Immature natural killer cell (primary cell): Measurements from ENCODE around the gene EVC2. TPM values are rescaled to one million over a fixed set of nuclear protein-coding genes. Genes with fewer than 3 reads are reported as not detected.

ENCODE experiments used
- DNase-seq, 3 donors: peaks; one replicate each; pipeline ENCODE4 v3.0.0; 2022; ENCODE audit warnings: mixed read lengths in 1 of 3
- H3K27ac Mint-ChIP-seq, 6 donors: one replicate each; pipeline ENCODE4 v1.8.0; 2020; ENCODE audit warnings: mixed read lengths in 6 of 6, mild to moderate bottlenecking in 5 of 6, inconsistent platforms in 4 of 6, moderate library complexity in 3 of 6
- H3K27me3 Mint-ChIP-seq, 3 donors: one replicate each; pipeline ENCODE4 v1.8.0; 2020 to 2021; ENCODE audit warnings: low read depth in 3 of 3, mild to moderate bottlenecking in 3 of 3, mixed read lengths in 3 of 3, moderate library complexity in 3 of 3, inconsistent platforms in 1 of 3
- H3K36me3 Mint-ChIP-seq, 3 donors: one replicate each; pipeline ENCODE4 v1.8.0; 2020; ENCODE audit warnings: mixed read lengths in 3 of 3, inconsistent platforms in 2 of 3, mild to moderate bottlenecking in 2 of 3
- H3K4me1 Mint-ChIP-seq, 2 donors: one replicate each; pipeline ENCODE4 v1.8.0; 2020; ENCODE audit warnings: inconsistent platforms in 2 of 2, mild to moderate bottlenecking in 2 of 2, mixed read lengths in 2 of 2, moderate library complexity in 1 of 2
- H3K4me3 Mint-ChIP-seq, 5 donors: one replicate each; pipeline ENCODE4 v1.8.0; 2020; ENCODE audit warnings: mild to moderate bottlenecking in 5 of 5, mixed read lengths in 5 of 5, inconsistent platforms in 3 of 5, moderate library complexity in 3 of 5
- H3K9me3 Mint-ChIP-seq, 6 donors: one replicate each; pipeline ENCODE4 v1.8.0; 2020; ENCODE audit warnings: mild to moderate bottlenecking in 6 of 6, mixed read lengths in 6 of 6, inconsistent platforms in 4 of 6, moderate library complexity in 3 of 6
- polyA plus RNA-seq, 3 donors: library from polyadenylated mRNA; unstranded; fragments of 300-500 nt; fragmentation: Illumina TruSeq; gene quantifications; one replicate each; pipeline ENCODE4 v1.2.3, GENCODE V29; 2021

Gene EVC2
- polyA plus RNA-seq, 3 donors from 2014 or later = not detected

- H3K9me3 Mint-ChIP-seq = peaks cover 0 to 2% (median 0%) of the 10 kb centered on the region in 6 donors
Measured at GRCh38 chr4:5696341-5696740, 12.0 kb downstream of the EVC2 start.

GRCh38 chr4:5693871-5694270 is 14.5 kb downstream of the EVC2 start:
- Mint-ChIP-seq H3K27ac (no peak overlapping the region), H3K36me3 (no peaks in the 10 kb centered on the region), H3K27me3 (peaks cover under 1 to 6% (median 1%) of the 10 kb centered on the region in 3 donors), H3K4me3 (no peak overlapping the region), H3K4me1 (no peaks in the 10 kb centered on the region), H3K9me3 (no peaks in the 10 kb centered on the region)
- no peak for DNase-seq

More at GRCh38 chr4:5696341-5696740, 12.0 kb downstream of the EVC2 start:
- no peak overlapping the region for H3K4me3 Mint-ChIP-seq
- no peaks in the 10 kb centered on the region for H3K36me3 Mint-ChIP-seq
- peaks cover 1 to 6% (median 1%) of the 10 kb centered on the region in 3 donors for H3K27me3 Mint-ChIP-seq
- no peak for DNase-seq
- no peaks in the 10 kb centered on the region for H3K4me1 Mint-ChIP-seq
- H3K27ac Mint-ChIP-seq = no peak overlapping the region

- Mint-ChIP-seq H3K4me3 (no peak overlapping the region), H3K36me3 (no peaks in the 10 kb centered on the region), H3K27me3 (peaks cover 1 to 2% (median 1%) of the 10 kb centered on the region in 3 donors), H3K27ac (no peak overlapping the region), H3K9me3 (no peaks in the 10 kb centered on the region), H3K4me1 (no peaks in the 10 kb centered on the region)
- no peak for DNase-seq
Measured at GRCh38 chr4:5691491-5692132, 16.7 kb downstream of the EVC2 start.

- Mint-ChIP-seq H3K4me3 (no peak overlapping the region), H3K27ac (no peak overlapping the region), H3K9me3 (no peaks in the 10 kb centered on the region), H3K27me3 (peaks cover 0 to 2% (median 1%) of the 10 kb centered on the region in 3 donors), H3K4me1 (no peaks in the 10 kb centered on the region), H3K36me3 (no peaks in the 10 kb centered on the region)
- no peak for DNase-seq
Measured at GRCh38 chr4:5689065-5689464, 19.3 kb downstream of the EVC2 start.

GRCh38 chr4:5686338-5686737 is 22.0 kb downstream of the EVC2 start:
- no peaks in the 10 kb centered on the region for H3K4me1 Mint-ChIP-seq
- no peaks in the 10 kb centered on the region for H3K36me3 Mint-ChIP-seq
- no peak for DNase-seq
- H3K9me3 Mint-ChIP-seq = no peaks in the 10 kb centered on the region
- no peak overlapping the region for H3K4me3 Mint-ChIP-seq
- peaks cover 0 to 1% (median 0%) of the 10 kb centered on the region in 3 donors for H3K27me3 Mint-ChIP-seq
- no peak overlapping the region for H3K27ac Mint-ChIP-seq

- Mint-ChIP-seq H3K9me3 (no peaks in the 10 kb centered on the region), H3K27me3 (peaks cover 0 to 1% (median 0%) of the 10 kb centered on the region in 3 donors), H3K4me1 (no peaks in the 10 kb centered on the region), H3K36me3 (no peaks in the 10 kb centered on the region), H3K4me3 (no peak overlapping the region), H3K27ac (no peak overlapping the region)
- no peak for DNase-seq
Measured at GRCh38 chr4:5685296-5685695, 23.1 kb downstream of the EVC2 start.

- H3K4me1 Mint-ChIP-seq = no peaks in the 10 kb centered on the region
- peaks cover 0 to 3% (median 1%) of the 10 kb centered on the region in 3 donors for H3K27me3 Mint-ChIP-seq
- H3K4me3 Mint-ChIP-seq = no peak overlapping the region
- H3K36me3 Mint-ChIP-seq = no peaks in the 10 kb centered on the region
- no peak overlapping the region for H3K27ac Mint-ChIP-seq
- no peak for DNase-seq
- no peaks in the 10 kb centered on the region for H3K9me3 Mint-ChIP-seq
Measured at GRCh38 chr4:5683566-5683965, 24.8 kb downstream of the EVC2 start.

GRCh38 chr4:5678977-5679376 is 29.4 kb downstream of the EVC2 start:
- peaks cover 0 to 1% (median 0%) of the 10 kb centered on the region in 6 donors for H3K9me3 Mint-ChIP-seq
- no peak for DNase-seq
- no peaks in the 10 kb centered on the region for H3K4me1 Mint-ChIP-seq
- H3K4me3 Mint-ChIP-seq = no peak overlapping the region
- H3K27me3 Mint-ChIP-seq = peaks cover 0 to 3% (median 3%) of the 10 kb centered on the region in 3 donors
- H3K36me3 Mint-ChIP-seq = no peaks in the 10 kb centered on the region
- no peak overlapping the region for H3K27ac Mint-ChIP-seq

- DNase-seq = no peak
- Mint-ChIP-seq H3K36me3 (no peaks in the 10 kb centered on the region), H3K4me1 (no peaks in the 10 kb centered on the region), H3K27ac (no peak overlapping the region), H3K9me3 (peaks cover 0 to 3% (median 0%) of the 10 kb centered on the region in 6 donors), H3K4me3 (no peak overlapping the region), H3K27me3 (peaks cover 0 to 3% (median 3%) of the 10 kb centered on the region in 3 donors)
Measured at GRCh38 chr4:5676763-5677162, 31.6 kb downstream of the EVC2 start.

- no peak for DNase-seq
- Mint-ChIP-seq H3K9me3 (peaks cover 0 to 5% (median 0%) of the 10 kb centered on the region in 6 donors), H3K27me3 (peaks cover 2 to 8% (median 2%) of the 10 kb centered on the region in 3 donors), H3K4me1 (no peaks in the 10 kb centered on the region), H3K4me3 (no peak overlapping the region), H3K36me3 (peaks cover 0 to 9% (median 0%) of the 10 kb centered on the region in 3 donors), H3K27ac (no peak overlapping the region)
Measured at GRCh38 chr4:5666741-5667140, 41.6 kb downstream of the EVC2 start.

GRCh38 chr4:5664778-5665177 is 43.6 kb downstream of the EVC2 start:
- DNase-seq = no peak
- Mint-ChIP-seq H3K27ac (no peak overlapping the region), H3K27me3 (peaks cover 2 to 9% (median 2%) of the 10 kb centered on the region in 3 donors), H3K4me1 (no peaks in the 10 kb centered on the region), H3K4me3 (no peak overlapping the region), H3K9me3 (peaks cover 0 to 5% (median 0%) of the 10 kb centered on the region in 6 donors), H3K36me3 (peaks cover 0 to 10% (median 0%) of the 10 kb centered on the region in 3 donors)

- H3K27me3 Mint-ChIP-seq = peaks cover 2 to 8% (median 2%) of the 10 kb centered on the region in 3 donors
- no peak overlapping the region for H3K4me3 Mint-ChIP-seq
- H3K4me1 Mint-ChIP-seq = no peaks in the 10 kb centered on the region
- H3K9me3 Mint-ChIP-seq = peaks cover 0 to 5% (median 0%) of the 10 kb centered on the region in 6 donors
- no peak overlapping the region for H3K27ac Mint-ChIP-seq
- DNase-seq = no peak
- peaks cover 0 to 10% (median 0%) of the 10 kb centered on the region in 3 donors for H3K36me3 Mint-ChIP-seq
Measured at GRCh38 chr4:5662555-5662954, 45.8 kb downstream of the EVC2 start.

GRCh38 chr4:5661237-5661636 is 47.1 kb downstream of the EVC2 start:
- Mint-ChIP-seq H3K36me3 (peaks cover 0 to 6% (median 0%) of the 10 kb centered on the region in 3 donors), H3K4me1 (no peaks in the 10 kb centered on the region), H3K27me3 (peaks cover 2 to 8% (median 2%) of the 10 kb centered on the region in 3 donors), H3K27ac (no peak overlapping the region), H3K9me3 (peaks cover 0 to 5% (median 0%) of the 10 kb centered on the region in 6 donors), H3K4me3 (no peak overlapping the region)
- no peak for DNase-seq

- H3K4me3 Mint-ChIP-seq = no peak overlapping the region
- H3K4me1 Mint-ChIP-seq = no peaks in the 10 kb centered on the region
Measured at GRCh38 chr4:5660185-5660584, 48.2 kb downstream of the EVC2 start.

More at GRCh38 chr4:5660185-5660584, 48.2 kb downstream of the EVC2 start:
- no peak for DNase-seq
- peaks cover 0 to 4% (median 0%) of the 10 kb centered on the region in 6 donors for H3K9me3 Mint-ChIP-seq
- no peak overlapping the region for H3K27ac Mint-ChIP-seq
- H3K36me3 Mint-ChIP-seq = peaks cover 0 to 5% (median 0%) of the 10 kb centered on the region in 3 donors
- H3K27me3 Mint-ChIP-seq = peaks cover 2 to 8% (median 4%) of the 10 kb centered on the region in 3 donors
